SH-SY5Y (cell line): ENCODE data around the gene HNRNPF.

Source experiments
- GATA2 ChIP-seq: IDR thresholded peaks from 2 replicates; pipeline ENCODE4 v1.6.1; 2011; ENCODE audit warnings: mild to moderate bottlenecking, low read depth, low read length
- GATA3 ChIP-seq: IDR thresholded peaks from 2 replicates; pipeline ENCODE4 v1.6.1; 2011; ENCODE audit warnings: low read depth, mild to moderate bottlenecking, low read length, moderate library complexity

- no peak for TF ChIP-seq GATA2
- no peak for TF ChIP-seq GATA3
These were observed 18.2 kb downstream of the HNRNPF start for GRCh38 chr10:43390759-43391158.
